ENCODE data around the gene PARP6.

The PARP6 gene, protein sequence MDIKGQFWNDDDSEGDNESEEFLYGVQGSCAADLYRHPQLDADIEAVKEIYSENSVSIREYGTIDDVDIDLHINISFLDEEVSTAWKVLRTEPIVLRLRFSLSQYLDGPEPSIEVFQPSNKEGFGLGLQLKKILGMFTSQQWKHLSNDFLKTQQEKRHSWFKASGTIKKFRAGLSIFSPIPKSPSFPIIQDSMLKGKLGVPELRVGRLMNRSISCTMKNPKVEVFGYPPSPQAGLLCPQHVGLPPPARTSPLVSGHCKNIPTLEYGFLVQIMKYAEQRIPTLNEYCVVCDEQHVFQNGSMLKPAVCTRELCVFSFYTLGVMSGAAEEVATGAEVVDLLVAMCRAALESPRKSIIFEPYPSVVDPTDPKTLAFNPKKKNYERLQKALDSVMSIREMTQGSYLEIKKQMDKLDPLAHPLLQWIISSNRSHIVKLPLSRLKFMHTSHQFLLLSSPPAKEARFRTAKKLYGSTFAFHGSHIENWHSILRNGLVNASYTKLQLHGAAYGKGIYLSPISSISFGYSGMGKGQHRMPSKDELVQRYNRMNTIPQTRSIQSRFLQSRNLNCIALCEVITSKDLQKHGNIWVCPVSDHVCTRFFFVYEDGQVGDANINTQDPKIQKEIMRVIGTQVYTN

DNA sequence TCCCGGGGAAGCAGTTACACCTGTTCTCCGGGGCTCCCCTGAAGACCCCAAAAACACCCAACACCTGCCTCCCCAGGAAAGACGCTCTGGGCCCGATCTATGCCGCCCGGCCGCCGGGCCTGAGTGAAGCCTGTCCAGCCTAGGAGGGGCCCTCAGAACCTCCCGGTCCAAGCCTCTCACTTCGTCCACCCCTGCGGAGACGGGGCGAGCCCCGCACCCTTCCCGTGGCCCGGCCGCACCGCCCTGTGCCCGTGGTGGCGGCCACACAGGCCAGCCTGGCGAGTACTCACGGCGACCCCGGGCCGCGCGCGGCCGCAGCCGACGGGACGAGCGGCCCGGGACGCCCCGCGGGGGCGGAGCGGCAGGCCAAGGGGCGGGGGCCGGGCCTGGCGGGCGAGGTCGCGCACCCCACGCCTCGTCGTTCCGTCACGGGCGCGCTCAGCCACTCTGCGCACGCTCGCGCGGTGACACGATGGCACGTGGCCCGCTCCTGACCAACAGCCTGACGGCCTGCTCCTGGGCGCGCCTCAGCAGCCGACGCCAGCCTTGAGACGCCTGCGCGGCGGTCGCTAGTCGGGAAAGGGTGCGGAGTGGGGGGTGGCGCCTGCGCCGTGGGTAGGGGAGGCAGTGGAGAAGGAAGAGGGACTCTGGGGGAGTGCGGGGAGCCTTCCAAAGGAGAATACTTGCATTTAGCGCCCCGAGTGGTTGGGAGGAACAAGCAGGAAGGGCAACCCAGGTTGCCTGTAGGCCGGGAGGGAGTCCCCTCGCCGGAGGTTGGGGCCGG, at the start of gene PARP6:
TSS of gene PARP6 (minus strand) at position 342 of the 784 bp plus-strand sequence. CDS start 5,077 bp downstream, outside the sequence.
- no peak for TF ChIP-seq GATA3 (IDR thresholded peaks at IDR 0.05; ENCODE audit: low read depth, low read length)
- TF ChIP-seq GATA2 (IDR thresholded peaks at IDR 0.05; ENCODE audit: low read depth, low read length), result no peak

DNA sequence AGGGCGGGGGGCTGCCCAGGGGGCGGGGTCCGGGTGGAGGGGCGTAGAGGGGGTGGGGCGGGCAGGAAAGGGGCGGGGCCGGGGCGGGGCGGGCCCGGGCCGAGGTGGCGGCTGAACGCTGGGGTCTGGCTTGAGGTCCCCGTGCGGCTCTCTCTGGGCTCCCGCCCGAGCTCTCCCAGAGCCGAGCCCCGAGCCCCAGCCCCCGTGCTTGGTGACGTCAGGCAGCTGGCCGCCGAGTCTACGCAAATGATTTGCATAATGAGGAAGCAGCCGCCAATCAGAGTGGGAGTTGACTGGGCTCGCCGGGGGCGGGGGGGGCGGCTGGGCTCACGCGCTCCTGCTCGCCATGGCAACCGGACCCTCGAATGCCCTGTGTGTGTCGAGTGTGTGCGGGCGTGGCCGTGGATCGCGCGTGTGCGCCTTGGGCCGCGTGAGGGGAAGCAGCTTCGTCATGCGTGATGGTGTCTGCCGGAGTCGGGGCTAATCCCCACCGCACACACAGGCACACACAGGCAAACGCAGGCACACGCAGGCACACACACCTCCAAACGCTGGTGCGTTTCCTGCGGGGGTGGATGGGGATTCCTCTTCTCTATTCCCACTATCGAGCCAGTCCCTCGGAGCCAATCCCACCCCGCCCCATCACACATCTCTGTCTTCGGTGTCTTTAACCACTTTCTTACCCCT, 47.8 kb upstream of the PARP6 start, which contains the start of gene CELF6:
TSS of gene CELF6 (minus strand) at position 173 of the 687 bp plus-strand sequence. CDS start 283 bp downstream, outside the sequence.
- TF ChIP-seq GATA2 (IDR thresholded peaks at IDR 0.05; ENCODE audit: low read depth, low read length) (no peak), GATA3 (IDR thresholded peaks at IDR 0.05; ENCODE audit: low read depth, low read length) (no peak)

DNA sequence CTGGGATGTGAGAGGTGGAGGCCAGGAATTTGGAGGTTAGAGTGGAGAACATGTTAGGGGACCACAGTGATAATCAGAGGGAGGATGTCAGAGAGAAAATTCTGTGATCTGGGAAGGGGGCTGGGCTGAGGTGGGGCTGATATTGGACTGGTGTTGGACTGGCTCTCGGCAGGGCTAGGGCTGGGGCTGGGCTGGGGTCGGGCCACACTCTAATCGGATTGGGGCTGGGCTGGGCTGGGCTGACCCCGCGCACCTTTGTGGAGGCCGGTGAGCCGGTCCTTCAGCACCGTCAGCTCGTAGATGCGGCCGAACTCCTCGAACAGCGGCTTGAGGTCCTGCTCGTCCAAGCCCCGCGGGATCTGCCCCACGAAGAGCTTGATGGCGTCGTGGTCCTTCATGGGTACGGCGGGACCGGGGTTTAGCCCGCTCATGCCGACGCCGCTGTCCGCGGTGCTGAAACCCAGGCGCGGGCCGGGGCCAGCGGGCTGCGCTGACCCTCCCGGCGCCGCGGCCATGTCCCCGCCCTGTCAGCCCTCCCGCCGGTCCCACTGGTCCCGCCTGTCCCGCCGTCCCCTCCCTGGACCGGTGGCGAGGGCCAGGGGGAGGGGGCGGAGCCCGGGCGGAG, 47.1 kb upstream of the PARP6 start:
- TF ChIP-seq GATA2 (IDR thresholded peaks at IDR 0.05; ENCODE audit: low read depth, low read length) (no peak), GATA3 (IDR thresholded peaks at IDR 0.05; ENCODE audit: low read depth, low read length) (no peak)

DNA sequence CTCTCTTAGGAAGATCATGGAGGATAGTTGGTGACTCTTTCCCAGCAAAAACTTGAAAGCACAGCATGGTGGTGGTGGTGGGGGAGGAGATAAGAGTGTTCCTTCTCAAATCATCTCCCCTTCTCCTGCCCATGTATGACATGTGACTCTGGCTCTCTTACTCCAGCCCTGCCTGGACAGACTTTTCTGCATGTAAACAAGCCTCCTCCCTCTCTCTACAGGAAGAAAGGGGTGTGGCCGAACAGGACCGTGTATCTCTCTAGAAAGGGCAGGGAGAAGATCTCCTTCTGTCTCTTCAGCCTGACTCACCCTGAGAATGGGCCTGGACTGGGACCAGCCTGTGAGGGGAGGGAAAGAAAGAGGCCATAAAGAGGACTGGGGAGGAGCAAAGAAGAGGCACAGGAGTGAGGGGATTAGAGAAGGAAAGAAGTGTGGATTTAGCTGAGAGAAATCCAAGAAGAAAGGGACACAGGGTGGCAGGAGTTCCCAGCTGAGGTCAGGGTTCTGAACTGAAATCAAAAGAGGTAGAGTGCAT, 46.1 kb upstream of the PARP6 start:
- no peak for TF ChIP-seq GATA2 (IDR thresholded peaks at IDR 0.05; ENCODE audit: low read depth, low read length)
- TF ChIP-seq GATA3 (IDR thresholded peaks at IDR 0.05; ENCODE audit: low read depth, low read length), result no peak

DNA sequence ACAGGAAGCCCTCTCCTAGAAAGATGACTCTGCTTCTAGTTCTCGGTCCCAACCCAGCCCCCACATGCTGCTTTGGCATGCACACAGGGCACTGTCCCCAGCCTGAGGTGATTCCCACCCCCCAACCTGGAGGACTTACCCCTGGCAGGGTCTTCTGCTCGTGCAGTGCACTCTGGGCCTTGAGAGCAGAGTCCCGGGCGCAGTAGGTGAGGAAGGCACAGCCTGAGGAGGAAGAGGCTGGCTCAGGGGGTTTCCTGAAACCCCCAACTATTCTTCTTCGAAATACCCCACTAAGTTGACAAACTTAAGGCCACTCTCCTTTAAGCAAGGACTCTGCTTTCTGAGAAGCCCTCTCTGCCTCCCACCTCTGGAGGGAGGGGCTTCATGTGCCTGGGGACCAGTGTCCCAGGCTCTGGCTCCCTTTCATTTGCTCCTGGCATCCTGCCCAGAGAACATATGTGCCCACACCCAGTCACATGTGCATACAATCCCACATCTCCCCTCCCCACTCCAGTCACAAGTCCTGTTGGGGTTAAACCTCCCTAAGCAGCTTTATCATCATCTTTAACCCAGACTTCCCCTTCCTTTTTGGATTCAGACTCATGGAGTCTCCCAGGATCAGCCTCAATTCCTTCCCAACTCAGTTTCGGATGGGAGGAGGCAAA, 43.5 kb upstream of the PARP6 start:
- no peak for TF ChIP-seq GATA2 (IDR thresholded peaks at IDR 0.05; ENCODE audit: low read depth, low read length)
- TF ChIP-seq GATA3 (IDR thresholded peaks at IDR 0.05; ENCODE audit: low read depth, low read length), result no peak

DNA sequence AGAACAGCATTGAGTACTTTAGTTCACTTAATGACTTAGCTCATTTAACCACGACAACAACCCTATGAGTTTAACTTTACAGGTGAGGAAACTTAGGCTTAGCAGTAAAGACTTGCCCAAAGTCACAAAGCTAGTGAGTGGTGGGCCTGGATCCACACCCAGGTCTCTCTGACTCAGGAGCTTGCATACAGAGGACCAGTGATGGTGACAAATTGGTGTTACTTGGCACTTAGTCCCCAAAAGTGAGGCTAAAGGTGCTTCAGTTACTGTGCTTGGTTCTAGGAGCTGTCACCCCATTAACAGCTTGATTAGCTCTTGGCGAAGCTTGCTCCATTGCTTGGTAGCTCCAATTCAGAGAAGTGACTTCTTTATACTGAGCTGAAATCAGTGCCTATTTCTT, 41.5 kb upstream of the PARP6 start:
- TF ChIP-seq GATA2 (IDR thresholded peaks at IDR 0.05; ENCODE audit: low read depth, low read length) (no peak), GATA3 (IDR thresholded peaks at IDR 0.05; ENCODE audit: low read depth, low read length) (no peak)

DNA sequence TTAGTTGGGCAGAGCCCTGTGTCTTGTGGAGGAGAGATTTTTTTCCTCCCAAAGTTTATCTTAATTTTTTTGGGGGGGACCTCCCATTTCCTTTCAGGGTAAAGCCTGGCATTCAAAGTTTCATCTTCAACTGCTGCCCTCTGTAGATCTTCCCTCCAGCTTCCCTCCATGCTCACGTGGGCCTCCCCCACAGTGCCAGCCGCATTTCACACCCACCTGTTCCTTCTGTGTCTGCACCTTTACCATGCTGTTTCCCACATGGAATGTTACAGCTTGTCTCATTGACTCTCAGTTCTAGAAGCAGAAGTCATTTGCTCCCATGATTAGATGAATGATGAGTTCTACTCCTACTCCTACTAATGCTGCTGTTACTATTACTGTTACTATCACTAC, 41.1 kb upstream of the PARP6 start:
- TF ChIP-seq GATA3 (IDR thresholded peaks at IDR 0.05; ENCODE audit: low read depth, low read length) (no peak), GATA2 (IDR thresholded peaks at IDR 0.05; ENCODE audit: low read depth, low read length) (no peak)

DNA sequence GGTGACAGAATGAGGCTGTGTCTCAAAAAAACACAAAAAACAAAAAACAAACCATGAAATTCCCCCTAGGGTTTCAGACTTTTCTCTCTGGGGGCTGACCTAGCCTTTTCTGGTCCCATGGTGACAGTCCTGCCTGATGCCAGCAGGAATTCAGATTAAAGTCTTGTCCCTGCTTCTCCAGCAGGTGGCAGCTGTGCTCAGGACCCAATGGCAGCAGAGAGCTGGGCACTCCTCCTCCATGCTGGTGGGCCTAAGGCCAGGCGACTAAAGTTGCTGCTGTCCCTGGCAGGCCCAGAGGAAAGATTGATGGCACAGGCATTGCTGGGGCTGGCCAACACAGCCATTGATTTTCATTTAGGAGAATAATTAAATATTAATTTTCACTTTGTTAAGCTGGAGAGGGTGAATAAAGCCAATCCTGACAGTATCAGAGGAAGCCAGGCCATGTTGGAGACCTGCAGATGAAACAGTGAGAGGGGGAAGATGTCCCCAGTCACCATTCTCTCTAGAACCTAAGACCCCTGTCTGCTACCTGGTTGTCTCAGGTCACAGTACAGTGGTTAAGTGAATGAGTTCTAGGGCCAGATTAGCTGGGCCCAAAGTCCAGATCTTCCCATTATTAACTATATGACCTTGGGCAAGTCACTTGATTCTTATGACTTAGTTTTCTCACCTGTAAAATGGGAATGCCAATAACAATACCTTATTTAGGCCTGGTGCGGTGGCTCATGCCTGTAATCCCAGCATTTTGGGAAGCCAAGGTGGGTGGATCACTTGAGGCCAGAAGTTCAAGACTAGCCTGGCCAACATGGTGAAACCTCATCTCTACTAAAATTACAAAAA, 40.5 kb upstream of the PARP6 start:
- TF ChIP-seq GATA2 (IDR thresholded peaks at IDR 0.05; ENCODE audit: low read depth, low read length) (no peak), GATA3 (IDR thresholded peaks at IDR 0.05; ENCODE audit: low read depth, low read length) (no peak)

DNA sequence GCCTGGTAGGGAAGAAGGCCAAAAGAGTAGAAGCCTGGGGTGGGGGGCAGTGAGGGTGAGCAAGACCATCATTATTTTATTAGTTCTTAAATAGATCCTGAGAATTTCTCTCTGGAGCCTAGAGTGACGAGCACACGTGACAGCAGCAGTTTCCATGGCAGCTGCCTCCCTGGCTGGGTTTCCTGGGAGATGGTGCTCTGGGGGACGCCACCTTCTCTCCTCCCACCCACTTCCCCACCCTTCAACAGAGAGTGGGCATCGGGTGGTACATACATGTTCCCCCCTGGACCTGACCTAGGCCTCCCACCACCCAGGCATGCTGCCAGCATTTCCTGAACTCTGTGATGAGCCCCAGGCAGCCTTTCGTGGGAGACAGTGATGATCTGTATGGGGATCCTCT, 34.7 kb upstream of the PARP6 start:
- no peak for TF ChIP-seq GATA3 (IDR thresholded peaks at IDR 0.05; ENCODE audit: low read depth, low read length)
- TF ChIP-seq GATA2 (IDR thresholded peaks at IDR 0.05; ENCODE audit: low read depth, low read length), result no peak

DNA sequence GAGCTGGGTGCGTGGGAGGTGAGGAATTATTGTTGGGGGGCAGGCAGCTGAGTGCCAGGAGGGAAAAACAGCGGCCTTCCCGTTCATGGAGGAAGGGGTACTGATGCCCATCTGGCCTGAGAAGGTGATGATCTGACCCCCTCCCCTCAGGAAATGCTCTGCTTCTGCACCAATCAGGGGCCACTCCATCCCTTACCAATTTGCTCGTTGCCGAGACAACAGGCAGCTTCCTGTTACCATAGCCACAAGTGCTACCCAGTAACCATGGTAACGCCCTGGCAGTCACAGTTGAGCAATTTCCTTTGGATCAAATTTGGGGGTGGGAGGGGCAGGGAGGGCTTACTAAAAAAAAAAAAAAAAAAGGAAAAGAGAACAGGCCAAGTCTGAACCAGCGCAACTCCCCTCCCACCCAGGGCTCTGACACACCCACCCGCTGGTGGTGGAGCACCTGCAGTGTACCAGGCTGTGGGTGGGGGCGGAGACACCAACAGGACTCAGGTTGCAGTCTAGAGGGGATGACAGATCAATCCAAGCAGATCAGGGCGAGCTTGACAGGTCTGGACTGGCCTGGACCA, 33.9 kb upstream of the PARP6 start:
- TF ChIP-seq GATA3 (IDR thresholded peaks at IDR 0.05; ENCODE audit: low read depth, low read length) (no peak), GATA2 (IDR thresholded peaks at IDR 0.05; ENCODE audit: low read depth, low read length) (no peak)

DNA sequence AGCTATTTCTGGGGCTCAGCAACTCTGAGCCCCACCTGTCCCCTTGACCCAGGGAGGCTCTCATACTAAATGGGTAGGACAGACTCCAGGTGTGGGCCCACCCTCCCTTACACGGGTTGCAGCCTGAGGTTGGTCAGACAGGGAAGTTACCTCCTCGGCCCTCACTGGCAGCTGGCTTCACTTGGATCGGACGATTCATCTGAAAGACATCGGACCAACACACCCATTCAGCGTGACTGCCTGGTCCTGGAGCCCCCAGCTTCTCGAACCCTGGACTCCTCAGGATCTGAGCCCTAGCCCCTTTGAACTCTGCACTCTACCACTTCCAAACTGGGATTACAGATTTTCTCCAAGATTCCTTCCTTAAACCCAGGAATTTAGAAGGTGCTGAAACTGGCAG, 32.2 kb upstream of the PARP6 start:
- no peak for TF ChIP-seq GATA2 (IDR thresholded peaks at IDR 0.05; ENCODE audit: low read depth, low read length)
- no peak for TF ChIP-seq GATA3 (IDR thresholded peaks at IDR 0.05; ENCODE audit: low read depth, low read length)
